Uterus (tissue), 2 donors: ENCODE data around the gene SOX5.

Experiments
- CTCF ChIP-seq, 4 experiments: fragments of 200-600 bp in 2 of 4; fragments of 450-650 bp in 2 of 4; sonication (generic) in 2 of 4; IDR thresholded peaks; one replicate each; pipeline ENCODE4 v1.5.1; 2016 to 2019; ENCODE audit warnings: antibody characterized with exemption in 4 of 4, mild to moderate bottlenecking in 2 of 4, moderate library complexity in 1 of 4
- POLR2A ChIP-seq, 2 donors: fragments of 450-650 bp; IDR thresholded peaks; one replicate each; pipeline ENCODE4 v1.6.1; 2016; ENCODE audit warnings: antibody characterized with exemption in 2 of 2, mild to moderate bottlenecking in 1 of 2, moderate library complexity in 1 of 2

- TF ChIP-seq CTCF (IDR thresholded peaks at IDR 0.05) (no peak), POLR2A (IDR thresholded peaks at IDR 0.05) (no peak)
These were observed 197.8 kb downstream of the SOX5 start for GRCh38 chr12:23751641-23752040.
